ENCODE measurements around the gene DOCK6.

- TF ChIP-seq CTCF (IDR thresholded peaks at IDR 0.05) (no peak), POLR2A (IDR thresholded peaks at IDR 0.05) (no peak)
Observed at GRCh38 chr19:11300811-11301120, 38.4 kb upstream of the DOCK6 start.
